GM15510 (cell line): ENCODE results near the gene ESR2.

Experiments used
- POLR2A ChIP-seq: IDR thresholded peaks from 3 replicates; pipeline ENCODE4 v1.6.1; 2011; ENCODE audit warnings: borderline replicate concordance; ENCODE audit not compliant: insufficient read length; ENCODE audit errors: extremely low read depth

ESR2 gene

DNA sequence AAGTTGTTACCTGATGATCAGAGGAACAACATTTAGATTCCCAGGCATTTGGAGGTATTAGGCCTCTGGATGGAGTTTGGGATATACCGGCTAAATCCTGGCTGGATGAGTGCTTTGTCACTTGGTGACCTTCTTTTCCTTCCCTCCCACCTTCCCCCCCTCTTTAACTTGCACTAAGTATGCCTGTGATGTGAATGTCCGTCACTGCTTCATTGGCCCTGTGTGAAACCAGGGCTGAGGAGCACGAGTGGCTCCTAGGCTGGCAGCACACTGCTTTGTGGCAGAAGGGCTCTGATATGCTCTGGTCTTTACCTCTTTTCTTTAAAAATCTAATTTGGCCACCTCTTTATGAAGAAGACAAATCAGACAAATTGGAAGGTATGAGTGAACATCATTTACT, 95.7 kb downstream of the ESR2 start:
- no peak for TF ChIP-seq POLR2A

DNA sequence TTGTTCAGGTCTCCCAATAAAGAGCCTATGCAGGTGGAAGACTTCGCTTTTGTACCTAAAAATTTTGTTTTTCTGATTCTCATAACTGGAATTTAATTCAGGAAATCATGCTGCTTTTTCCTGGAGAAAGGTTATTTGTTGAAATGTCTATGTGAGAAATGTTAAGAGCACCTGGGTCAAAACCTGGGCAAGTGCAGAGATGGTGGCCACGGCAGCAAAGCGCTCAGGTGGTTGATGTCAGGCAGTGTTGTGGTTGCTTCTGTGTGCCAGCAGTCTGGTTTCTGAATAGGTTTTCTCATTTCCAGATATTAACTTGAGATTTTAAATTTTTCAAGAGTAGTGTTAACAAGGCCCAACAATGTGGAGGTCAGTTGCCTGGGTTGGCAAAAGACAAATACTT, 96.2 kb downstream of the ESR2 start:
- TF ChIP-seq POLR2A = no peak

DNA sequence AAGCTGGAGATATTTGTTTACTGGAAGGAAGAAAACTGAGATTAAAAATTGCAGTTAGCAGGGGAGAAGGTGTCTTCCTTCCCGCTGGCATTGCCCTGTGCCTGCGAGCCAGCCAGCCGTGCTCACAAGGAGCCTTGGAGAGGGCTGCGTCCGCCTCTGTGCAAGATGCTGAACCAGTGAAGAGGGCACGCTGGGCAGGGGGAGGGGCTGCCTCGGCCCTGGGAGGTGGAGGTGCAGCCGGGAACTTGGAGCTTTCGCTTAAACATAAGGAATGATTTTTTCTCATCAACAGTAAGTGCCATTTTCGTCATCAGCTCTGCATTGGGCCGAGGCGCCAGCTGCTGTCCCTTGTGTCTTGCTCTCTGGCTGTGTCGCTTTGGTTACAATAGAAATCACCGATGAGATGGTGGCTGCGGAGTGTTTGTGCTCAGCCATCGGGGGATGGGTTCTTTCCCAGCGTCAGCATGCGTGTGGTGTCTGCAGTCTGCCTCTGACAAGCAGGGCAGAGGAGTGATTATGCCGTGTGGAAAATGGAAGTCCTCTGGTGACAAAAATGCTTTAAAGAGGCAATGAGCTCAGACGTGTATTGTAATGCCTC, 97.3 kb downstream of the ESR2 start:
- TF ChIP-seq POLR2A = no peak

DNA sequence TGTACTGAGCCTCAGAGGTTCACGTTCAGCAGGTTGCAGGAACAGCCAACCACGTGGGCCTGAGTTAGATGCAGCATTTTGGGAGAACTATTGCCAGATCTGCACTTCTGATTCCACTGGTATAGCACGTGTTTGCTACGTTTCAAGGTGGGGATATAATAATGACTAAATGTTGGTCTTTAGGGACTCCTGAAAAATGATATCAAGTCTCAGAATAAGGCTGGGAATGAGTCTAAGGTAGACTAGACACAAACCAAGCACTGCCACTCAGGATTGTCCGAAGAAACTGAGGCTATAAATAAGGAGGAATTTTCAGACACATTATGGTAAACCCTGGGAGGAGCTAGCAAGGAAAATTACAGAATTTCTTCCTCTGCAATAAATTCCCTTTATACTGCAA, 98.1 kb downstream of the ESR2 start:
- TF ChIP-seq POLR2A = no peak

DNA sequence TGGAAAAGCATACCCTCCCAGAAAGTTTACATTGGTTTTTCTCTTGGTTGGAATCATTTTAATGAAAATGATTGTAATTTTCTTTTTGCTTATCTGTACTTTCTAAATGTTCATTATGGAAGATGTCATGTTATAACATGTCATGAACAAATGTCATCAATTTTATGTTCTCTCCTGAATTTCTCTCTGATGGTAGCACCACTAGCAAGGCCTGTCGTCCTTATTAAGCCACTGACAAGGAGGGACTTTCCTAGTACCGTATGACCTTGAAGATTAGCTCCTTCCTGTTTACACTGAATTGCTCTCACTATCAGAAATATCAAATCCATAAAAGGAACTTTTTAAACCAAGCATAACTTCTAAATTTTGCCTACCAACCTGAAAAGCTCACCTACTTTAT, 99.0 kb downstream of the ESR2 start:
- no peak for TF ChIP-seq POLR2A

DNA sequence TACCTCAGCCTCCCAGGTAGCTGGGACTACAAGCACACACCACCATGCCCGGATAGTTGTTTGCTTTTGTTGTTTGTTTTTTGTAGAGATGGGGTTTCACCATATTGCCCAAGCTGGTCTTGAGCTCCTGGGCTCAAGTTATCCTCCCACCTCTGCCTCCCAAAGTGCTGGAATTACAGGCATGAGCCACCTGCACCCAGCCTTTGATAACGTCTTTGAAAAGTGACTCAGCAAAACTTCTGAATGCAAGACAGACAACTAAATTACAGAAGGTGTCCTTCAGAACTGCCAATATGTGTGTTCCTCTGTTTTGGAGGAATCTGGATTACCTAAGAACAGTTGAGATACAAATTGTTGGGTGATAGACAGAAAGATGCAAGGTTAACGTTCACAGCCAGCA, 99.8 kb downstream of the ESR2 start:
- no peak for TF ChIP-seq POLR2A

DNA sequence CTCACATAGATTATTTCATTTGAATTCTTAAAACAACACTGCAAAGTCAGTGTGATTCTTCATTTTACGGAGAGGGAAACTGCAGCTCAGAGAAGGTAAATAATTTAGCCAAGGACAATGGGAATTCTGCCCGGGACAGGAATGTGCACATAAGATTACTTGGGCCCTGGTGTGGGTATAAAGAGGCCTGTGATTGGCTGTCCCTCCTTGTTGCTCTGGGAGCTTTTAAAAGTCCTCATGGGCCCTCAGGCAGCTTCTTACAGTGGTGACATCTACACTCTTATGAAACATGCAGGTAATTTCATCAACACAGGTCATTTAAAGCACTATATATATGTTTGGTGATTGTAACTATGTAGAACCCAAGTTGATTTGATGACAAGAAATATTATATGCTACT, 100.3 kb downstream of the ESR2 start:
- TF ChIP-seq POLR2A = no peak

DNA sequence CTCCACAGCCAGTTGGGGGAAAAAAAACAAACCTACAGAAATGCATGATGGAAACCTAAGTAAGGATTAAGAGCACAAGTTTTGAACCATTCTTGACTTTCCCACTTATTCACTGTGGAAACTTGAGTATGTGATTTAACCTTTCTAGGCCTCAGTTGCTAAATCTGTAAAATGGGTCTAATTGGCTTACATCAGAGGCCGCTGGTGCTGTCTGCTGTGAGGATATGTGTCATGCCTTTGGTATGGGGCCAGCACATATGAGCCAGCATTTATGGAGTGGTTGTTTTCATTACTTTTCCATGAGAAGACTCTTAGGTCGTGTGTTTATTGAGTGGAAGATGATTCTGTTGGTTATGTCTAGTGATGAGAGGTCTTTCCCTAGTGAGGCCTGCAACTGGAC, 102.4 kb downstream of the ESR2 start:
- no peak for TF ChIP-seq POLR2A

DNA sequence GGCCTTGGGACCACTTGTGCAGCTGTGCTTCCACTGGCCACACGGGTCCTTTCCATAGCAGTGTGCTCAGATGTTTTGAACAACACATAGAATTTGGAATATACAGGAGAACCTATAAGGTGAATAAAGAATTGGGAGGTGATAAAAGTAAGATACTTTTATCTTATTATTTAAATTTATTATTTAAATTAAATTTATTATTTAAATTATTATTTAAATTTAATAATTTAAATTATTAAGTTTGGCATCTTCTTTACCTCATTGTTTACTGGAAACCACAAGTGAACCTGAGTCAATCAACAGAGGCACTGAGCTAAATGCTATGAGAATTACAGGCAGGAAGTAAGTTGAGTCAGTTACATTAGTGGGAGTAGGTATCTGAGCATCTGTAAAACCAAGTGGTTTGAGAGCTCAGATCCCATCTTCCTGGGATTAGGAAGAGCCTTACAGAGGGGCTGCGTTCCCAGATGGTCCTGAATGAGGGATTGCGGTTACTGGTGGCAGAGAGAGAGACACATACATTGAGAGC, 103.1 kb downstream of the ESR2 start:
- TF ChIP-seq POLR2A = no peak

DNA sequence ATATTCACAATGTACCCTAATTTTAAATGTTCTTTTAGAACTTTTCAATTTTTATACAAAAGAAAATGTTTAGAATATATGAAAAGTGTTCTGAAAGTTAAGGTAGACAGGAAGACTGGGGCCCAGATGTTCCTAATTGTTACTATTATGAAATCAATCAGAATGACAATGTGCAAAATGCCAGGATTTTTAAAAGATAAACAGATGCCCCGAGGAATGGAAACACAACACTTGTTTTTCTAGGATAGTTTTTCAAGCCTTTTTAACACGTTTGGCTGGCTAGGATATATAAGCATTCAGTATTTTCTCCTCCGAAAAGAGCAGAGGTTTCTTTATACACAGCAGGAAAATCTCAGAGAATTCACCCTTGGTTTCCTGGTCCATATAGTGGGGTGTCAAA, 106.8 kb downstream of the ESR2 start:
- TF ChIP-seq POLR2A = no peak

DNA sequence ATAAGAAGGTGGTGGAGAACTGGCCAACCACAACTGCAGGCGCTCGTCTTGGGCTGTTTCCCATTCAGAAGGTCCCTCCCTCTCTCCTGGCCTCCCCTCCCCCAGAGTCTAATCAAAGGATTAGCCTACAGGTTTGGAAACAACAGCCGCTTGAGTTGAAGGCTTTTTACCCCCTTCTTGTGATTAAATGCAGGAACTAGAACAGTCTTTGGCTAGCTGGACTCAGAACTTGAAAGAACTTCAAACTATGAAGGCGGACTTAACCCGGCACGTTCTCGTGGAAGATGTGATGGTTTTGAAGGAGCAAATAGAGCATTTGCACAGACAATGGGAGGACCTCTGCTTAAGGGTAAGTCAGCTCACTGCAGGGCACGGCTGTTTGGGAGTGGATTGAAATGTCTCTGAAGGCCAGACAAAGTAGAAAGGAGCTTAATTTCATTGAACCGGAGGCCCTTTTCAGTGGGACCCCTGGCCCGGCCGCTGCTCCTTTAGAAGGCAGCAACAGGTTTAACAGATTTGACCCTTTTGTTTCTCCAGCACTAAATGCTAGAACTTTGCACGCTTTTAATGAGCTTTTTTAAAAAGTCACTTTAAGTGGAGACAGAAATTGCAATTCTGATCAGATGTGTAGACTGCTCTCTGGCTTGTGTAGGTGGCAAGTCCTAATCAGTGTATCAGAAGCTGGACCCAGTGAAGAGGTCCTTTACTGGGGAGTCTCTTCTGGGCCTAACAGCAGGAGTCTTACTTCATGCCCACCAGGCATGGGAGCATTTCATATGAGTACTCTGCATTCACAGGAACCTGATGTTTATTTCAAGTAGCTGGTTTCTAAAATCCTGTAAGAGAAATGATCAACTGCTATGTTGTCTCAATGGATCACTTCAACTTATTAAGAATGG, 107.7 kb downstream of the ESR2 start:
- no peak for TF ChIP-seq POLR2A

DNA sequence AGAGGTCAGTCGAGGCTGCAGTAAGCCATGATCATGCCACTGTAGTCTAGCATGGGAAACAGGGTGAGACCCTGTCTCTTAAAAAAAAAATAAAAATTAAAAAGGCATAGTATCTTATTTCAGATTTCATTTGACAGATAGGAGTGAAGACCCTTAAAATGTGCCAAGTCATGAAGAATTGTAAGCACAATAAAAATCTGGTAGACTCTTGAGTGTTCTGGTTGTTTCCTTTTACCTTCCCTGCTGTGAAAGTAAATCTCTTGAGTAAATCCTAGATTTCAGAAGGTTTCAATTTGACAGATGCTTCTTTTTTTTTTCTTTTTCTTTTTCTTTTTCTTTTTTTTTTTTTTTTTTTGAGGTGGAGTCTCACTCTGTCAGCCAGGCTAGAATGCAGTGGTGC, 109.0 kb downstream of the ESR2 start:
- TF ChIP-seq POLR2A = no peak

DNA sequence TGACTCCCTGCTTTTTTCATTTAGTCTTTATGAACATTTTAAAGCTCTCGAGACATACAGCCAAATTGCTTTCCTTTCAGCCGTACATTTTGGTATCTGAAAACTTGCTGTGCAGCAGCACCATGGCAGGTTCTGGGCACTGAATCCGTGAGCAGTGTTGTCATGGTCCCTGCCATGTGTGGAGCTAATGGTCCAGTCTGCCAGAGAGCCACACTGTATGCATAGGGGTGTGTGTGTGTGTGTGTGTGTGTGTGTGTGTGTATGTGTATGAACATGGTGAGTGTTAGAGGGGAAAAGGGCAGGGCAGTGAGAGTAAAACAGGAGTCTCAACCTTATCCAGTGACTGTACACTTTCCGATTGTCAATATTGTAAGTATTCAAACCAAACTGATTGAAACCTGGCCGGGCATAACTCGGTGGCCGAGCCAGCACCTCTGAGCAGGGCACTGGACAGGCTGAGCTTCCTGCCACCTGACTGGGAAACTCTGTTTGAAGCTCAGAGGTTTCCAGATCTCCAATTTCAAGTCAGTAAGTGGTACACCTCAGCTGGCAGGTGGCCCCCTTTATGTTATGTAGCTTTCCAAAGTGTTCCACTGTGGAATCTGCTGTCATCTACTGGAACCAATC, 110.0 kb downstream of the ESR2 start:
- no peak for TF ChIP-seq POLR2A

DNA sequence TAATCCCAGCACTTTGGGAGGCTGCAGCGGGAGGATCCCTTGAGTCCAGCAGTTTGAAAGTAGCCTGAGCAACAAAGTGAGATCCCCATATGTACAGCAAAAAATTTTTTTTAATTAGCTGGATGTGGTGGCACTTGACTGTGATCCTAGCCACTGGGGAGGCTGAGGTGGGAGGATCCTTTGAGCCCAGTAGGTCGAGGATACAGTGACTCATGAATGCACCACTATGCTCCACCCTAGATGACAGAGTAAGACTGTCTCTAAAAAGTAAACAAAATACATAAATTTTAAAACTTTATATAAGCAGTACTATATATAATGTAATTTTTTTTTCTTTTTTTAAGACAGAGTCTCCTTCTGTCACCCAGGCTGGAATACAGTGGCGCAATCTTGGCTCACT, 115.4 kb downstream of the ESR2 start:
- TF ChIP-seq POLR2A = no peak

DNA sequence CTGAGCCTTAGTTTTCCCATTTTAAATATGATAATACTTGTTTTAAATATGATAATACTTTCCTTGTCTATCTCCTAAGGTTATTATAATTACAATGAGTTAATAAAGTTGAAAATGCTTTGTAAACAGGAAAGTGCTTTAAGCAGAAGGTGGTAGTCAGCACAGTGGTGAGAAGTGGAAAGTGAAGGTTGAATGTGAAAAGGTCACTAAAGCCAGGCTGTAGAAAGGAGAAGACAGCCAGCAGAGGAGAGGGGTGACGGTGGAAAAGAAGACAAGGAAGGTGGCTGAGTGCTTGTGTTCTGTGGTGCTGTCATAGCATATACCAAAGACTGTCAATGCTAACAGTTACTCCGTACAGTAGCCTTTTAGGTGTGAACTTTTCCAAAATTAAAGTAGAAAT, 117.8 kb downstream of the ESR2 start:
- TF ChIP-seq POLR2A = no peak

DNA sequence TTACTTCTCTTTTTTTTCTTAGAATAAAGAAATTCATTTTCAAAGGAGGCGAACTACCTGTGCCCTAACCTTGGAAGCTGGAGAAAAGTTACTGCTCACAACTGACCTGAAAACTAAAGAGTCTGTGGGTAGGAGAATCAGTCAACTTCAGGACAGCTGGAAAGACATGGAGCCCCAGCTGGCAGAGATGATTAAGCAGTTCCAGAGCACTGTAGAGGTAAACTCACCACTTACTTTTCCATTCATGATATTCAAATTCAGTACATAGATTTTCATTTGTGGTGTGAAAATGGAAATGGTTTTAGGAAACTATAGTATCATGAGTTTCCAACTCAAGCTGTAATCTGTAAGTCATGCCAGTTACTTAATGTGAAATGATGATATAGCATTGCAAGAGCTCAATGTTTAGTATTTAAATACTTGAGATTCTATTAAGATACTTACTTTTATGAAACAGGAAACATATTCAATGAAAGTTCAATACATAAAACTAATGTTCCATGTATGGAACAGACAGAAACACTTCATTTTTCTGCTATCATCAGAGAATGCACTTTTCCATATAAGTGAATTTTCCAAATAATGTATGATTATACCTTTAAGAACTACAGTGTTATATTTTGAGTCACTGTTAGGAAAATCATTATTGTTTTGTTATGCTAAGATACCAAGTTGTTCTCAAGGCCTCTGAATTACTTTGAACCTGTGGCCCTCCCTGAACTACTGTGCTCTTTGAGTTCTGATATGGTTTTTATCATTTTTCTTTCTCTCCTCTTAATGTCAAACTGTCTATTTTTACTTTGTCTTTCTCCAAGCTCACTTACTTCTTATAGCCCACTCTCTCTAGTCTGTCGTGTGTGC, 119.0 kb downstream of the ESR2 start:
- TF ChIP-seq POLR2A = no peak

DNA sequence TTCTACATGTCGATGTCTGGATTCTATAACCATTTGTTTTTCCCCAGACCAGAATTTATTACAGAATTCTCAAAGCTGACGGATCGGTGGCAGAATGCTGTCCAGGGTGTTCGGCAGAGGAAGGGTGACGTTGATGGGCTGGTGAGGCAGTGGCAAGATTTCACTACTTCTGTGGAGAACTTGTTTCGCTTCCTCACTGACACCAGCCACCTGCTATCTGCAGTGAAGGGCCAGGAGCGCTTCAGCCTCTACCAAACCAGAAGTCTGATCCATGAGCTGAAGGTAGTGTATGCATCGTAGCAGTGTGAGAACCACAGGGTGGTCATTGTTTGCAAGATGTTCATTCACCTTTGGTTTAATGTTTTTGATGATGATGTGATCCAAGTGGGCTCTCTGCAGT, 124.0 kb downstream of the ESR2 start:
- TF ChIP-seq POLR2A = no peak
